UCSD-AML1 (cell line): ENCODE data around the gene ZNF474.

Experiments
- DNase-seq: peaks from one replicate; lab custom pipeline; 2025; ENCODE audit not compliant: unreplicated experiment; lab: John Stamatoyannopoulos, UW

The ZNF474 gene

DNA sequence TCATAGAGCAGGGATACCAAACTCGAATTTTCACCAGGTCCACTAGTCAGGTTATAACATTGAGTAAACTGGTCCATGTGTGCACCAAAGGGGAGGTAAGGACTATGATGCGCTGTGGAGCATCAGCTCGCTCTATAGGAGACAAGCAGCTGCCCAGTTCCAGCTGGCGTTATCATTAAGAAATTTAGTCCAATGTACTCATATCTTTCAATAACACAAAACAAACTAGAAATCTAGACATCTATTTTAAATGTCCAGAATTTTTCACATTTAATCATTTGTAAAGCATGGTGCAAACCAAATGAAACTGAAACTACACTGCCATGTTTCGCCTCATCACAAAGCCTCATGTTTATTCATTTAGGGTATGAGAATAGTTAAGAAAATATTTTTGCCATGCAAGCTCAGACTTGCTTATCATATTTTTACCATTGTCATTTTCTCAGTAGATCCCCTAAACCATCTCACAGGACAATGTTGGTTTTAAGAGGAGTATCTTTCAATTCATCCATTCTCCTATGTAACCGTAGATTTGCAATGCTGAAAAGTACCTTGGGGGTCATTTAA lies 50.9 kb downstream of the ZNF474 start:
- DNase-seq = no peak

GRCh38 chr5:122180863-122181548 lies 51.7 kb downstream of the ZNF474 start:
- no peak for DNase-seq

DNA sequence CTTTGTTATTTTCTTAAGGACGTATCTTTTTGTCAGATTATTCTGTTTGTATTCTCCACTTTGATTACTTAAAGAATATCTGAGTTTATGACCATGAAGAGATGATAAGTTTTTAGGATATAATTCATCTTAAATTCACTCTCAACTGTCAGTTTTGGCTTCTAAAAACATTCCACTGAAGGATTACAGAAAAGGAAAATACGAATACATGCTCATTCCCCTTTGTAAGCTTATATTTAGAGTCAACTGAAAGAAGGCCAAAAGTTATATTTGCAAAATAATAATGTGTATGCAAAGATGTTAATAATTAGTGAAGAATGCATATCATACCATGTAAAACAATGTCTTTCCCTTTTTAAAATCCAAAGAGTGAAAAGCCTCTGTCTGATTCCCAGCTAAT lies 52.5 kb downstream of the ZNF474 start:
- DNase-seq = no peak

GRCh38 chr5:122182491-122182921 lies 53.2 kb downstream of the ZNF474 start:
- no peak for DNase-seq

DNA sequence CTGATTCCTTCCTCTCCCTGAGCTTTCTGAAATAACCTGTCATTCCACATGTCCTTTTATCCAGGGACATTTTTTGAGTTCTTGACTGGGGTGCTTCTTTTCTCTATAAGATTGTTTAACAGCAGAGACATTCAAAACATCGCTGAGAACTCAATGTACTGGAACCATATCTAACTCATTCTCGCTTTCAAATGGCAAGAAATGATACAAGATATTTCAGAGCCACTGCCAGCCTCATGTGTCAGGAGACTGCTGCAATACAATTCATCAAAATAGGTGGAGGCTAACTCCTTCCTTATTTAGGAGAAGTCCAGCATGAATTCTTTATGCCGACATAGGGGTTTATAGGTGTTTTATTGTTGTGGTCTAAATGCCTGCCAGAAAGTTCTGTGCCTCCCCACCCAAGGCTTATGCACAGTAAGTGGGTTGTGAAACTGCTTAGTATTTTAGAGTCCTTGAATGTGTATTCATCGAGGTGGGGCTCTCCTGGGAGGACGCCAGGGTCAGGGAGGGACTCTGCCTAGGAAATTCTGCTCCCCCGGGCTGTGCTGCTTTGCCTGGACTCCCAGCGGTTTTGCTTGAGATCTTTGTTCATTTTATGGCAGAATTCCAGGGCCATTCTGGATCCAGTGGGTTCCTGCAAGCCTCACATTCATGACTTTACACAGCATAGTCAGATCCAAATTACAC lies 53.9 kb downstream of the ZNF474 start:
- no peak for DNase-seq

- DNase-seq = no peak
Measured at GRCh38 chr5:122183788-122184170, 54.4 kb downstream of the ZNF474 start.

DNA sequence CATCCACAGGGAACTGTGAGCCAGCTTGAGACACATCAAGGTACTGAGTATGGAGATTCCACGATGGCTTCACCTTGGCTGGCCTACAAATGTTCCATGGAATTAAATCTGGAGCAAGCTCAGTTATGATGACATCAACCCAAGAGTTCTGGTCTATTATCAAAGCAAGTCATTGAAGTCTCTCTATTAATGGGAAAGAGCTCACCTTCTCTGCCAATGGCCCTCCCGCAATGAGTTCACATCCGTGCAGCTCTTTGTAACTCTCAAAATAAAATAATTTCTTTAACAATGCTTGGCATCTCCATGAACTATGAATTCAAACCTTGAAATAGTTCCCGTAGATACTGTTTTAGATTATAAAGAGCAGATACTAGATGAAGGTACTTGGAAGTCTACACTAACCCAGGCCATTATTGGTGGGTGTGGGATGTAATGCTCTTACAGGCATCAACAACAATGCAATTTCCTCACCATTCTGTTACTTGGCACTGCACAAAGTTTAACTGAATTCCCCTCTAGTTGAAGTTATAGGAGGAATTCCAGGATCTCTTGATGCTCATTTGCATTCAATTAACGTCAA lies 55.4 kb downstream of the ZNF474 start:
- DNase-seq = no peak

GRCh38 chr5:122187426-122187825 lies 58.1 kb downstream of the ZNF474 start:
- DNase-seq = peak; percentile 10

- DNase-seq = no peak
Measured at GRCh38 chr5:122190156-122190555, 60.8 kb downstream of the ZNF474 start.

DNA sequence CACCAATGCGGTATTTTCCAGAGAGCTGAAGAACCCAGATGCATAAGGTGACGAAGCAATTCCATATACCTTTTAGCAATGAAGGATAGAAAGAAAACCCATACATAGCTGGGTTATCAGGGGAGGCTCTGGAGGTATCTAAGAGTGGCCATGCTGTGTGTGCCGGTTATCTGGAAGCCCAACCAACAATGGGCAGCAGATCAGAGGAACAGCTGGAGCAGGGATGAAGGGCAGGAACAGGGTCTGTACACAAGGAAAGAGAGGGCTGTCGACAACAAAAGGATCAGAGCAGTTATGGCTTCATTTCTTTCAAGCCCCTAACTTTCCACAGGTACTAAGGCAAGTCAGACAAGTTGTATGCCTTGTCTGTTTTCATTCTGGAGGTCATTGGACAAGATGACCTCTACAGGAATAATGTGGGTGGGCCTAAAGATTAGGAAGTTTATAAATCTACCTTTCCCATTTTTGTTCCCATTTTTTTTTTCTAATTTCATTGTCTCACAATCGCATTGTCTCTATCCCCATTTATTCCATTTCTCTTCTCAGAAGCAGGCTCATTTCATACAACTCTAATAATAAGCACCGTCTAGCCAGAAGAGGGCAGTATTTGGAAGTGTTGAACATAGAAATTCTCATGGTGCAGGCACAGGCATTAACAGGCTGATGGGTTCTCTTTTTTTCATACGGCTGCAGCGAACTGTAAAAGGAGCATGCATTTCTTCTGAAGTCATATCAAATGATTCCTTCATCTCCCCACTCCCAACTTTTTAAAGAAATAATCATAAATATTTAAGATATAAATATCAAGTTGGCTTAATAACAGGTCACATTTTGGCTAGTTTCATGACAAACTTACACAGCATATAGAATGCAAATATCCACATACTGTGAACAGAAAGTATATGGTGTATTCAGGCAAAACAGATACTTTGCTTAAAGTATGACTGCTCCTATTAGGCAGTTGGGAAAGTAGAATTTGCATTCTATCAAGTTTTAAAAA lies 63.5 kb downstream of the ZNF474 start:
- no peak for DNase-seq

DNA sequence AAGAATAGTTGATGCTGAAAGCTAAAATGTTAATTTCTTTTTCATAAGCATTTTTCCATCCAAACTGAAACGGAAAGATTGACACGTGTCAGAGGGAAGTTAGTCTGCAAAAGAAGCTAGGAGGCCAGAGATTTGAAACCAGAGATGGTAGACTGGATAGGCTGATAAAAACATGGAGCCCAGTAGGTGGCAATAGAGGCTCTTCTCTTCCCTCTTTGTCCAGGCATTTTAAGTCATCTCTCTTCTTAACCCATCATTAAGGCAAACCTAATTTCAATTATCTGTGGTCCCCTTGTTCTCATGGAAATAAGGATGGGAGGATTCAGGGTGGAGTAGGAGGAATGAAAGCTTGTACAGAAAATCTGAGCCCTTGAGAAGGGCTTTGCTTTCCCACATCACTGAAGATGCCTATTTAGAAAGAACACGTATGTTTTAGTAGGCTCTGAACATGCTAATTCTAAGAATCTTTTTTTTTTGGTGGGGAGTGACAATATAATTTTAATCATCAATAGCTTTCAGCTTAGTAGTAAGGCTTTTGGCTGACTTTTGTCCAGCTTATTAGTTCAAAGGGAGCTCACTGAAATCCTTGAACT lies 66.6 kb downstream of the ZNF474 start:
- DNase-seq = no peak

DNA sequence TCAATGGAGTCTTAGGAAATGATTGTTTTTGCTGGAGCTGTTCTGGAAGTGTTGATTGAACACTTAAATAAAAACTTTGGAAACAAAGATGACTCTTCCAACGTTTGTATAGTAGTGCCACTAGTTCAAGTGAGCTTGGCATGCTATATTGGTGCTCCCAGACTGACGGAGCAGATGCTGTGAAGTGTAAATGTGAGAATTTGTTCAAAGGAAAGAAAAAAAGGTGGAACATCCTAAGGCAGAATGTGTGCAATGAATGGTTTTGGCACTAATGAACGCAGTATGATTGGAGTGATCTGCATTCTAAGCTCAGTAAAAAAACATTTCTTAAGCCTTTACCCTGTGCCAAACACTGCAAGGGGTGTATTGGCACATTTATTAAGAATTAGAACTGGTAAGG lies 69.8 kb downstream of the ZNF474 start:
- no peak for DNase-seq

DNA sequence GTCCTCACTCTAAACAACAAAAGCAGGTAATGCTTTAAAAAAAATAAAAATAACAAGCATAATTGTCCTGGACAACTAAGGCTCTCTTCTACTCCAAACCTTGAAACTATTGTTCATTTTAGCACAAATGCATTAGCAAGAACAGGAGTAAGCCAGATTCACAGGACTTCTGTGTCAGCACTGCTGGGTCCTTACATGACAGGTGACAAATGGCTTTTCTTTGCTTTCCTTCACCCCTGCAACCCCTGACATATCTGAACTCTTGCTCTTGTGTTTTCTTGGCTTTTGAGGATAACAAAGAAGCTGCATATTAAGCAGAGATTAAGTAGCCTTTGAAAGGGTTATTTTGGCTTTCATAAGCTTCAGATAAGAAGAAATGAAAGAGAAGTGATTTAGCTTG lies 71.1 kb downstream of the ZNF474 start:
- DNase-seq = no peak

DNA sequence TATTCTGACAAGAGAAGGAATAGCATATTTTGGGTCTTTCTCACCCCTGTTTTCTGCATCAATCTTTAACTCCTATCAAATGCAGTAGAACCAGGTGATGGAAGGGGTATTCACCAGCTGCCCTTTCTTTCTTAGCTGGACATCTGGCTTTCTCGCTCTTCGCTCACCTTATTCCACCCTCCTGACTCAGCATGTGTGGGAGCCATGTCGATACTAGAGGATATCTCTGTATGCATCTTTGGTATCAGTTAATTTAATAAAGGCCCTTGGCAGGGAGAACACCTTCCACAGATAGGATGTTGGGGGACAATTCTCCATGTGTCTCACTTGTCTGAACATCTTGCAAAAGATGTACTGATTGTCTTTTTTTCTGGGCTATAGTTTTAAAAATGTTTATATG lies 71.5 kb downstream of the ZNF474 start:
- DNase-seq = no peak

- DNase-seq = no peak
Measured at GRCh38 chr5:122201365-122201764, 72.0 kb downstream of the ZNF474 start.

- no peak for DNase-seq
Measured at GRCh38 chr5:122202952-122203351, 73.6 kb downstream of the ZNF474 start.
